SIG-M5 (cell line): ENCODE data around the gene STARD9.
"Not testable (repeated sequence)": the region's sequence is repeated elsewhere in the genome, so short reads cannot be mapped to it uniquely, and the experiment has no call there.

Experiments
- DNase-seq: peaks from one replicate; lab custom pipeline; 2025; lab: John Stamatoyannopoulos, UW

The STARD9 gene

DNA sequence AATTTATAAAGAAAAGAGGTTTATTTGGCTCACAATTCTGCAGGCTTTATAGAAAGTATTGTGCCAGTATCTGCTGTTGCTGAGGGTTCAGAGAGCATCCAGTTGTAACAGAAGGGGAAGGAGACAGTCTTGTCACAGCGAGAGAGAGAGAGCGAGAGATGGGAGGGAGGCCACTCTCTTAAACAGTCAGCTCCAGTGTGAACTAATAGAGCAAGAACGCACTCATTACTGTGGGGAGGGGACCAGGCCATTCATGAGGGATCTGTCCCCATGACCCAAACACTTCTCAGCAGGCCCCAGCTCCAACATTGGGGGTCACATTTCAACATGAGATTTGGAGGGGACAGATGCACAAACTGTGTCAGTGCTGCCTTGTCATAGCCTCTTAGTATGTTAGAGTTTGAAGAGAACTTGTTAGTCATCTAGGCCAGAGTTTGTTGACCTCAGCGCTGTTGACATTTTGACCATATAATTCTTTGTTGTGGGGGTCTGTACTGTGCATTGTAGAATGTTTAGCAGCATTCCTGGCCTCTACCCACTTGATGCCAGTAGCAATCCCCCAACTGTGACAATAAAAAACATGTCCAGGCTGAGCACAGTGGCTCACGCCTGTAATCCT is 15.3 kb downstream of the STARD9 start:
- DNase-seq = no peak

DNA sequence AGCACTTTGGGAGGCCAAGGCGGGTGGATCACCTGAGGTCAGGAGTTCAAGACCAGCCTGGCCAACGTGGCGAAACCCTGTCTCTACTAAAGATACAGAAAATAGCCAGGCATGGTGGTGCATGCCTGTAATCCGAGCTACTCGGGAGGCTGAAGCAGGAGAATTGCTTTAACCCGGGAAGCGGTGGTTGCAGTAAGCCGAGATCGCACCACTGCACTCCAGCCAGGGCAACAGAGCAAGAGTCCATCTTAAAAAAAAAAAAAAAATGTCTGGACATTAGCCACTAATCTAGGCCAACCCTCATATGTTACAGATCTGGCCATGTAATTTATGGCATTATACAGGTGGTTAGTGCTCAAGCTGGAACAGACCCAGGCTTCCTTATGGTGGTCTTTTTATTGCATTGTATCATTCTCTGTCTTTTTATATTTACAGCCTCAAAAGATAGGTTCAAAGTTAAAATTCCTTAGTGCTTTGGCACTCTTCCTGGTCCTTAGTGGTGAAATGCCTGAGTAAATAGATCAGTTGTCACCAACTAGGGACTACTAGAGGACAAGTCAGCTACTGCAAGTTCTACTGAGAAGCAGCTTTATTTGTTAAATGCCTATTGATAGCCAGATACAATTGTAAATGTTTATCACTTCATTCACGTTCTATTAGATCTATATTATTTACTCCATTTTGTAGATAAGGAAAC is 16.0 kb downstream of the STARD9 start:
- no peak for DNase-seq

- no peak for DNase-seq
Observed at GRCh38 chr15:42592716-42593115, 17.3 kb downstream of the STARD9 start.

GRCh38 chr15:42593143-42593542 is 17.7 kb downstream of the STARD9 start:
- no peak for DNase-seq

DNA sequence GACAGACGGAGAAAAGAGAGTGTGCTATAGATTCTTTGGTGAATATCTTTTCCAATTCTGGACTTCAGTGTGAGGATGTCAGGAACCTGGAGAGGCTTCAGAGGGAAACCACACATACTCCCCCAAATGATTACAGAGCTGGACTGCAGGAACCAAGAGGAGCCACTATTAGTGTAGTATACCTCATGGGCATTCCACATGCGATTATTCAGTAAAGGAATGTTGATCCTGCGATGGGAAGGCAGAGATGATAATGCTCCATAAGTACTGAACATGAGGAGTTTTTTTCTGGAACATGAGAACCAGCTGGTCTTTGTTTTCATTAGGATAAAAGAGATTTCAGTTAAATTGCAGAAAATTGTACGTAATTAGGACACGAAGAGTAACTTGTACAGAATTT is 18.7 kb downstream of the STARD9 start:
- DNase-seq = no peak

- no peak for DNase-seq
Observed at GRCh38 chr15:42595626-42596240, 20.3 kb downstream of the STARD9 start.

GRCh38 chr15:42601316-42601715 is 25.9 kb downstream of the STARD9 start:
- DNase-seq = not testable (repeated sequence)

- DNase-seq = no peak
Observed at GRCh38 chr15:42602501-42602900, 27.1 kb downstream of the STARD9 start.

DNA sequence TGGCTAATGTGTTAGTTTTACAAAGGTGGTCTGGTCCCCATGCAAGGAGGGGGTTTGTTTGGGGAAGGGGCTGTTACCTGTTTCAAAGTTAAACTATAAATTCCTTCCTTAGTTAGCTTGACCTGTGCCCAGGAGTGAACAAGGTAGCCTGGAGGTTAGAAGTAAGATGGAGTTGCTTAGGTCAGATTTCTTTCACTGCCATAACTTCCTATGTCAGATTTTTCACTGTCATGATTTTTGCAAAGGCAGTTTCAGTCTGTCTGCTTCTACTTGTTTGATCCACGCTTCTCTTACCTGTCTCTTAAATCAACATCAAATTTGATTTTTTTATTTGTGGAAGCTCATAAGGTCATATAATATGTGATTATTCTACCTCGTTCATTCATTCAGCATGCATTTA is 28.6 kb downstream of the STARD9 start:
- no peak for DNase-seq

DNA sequence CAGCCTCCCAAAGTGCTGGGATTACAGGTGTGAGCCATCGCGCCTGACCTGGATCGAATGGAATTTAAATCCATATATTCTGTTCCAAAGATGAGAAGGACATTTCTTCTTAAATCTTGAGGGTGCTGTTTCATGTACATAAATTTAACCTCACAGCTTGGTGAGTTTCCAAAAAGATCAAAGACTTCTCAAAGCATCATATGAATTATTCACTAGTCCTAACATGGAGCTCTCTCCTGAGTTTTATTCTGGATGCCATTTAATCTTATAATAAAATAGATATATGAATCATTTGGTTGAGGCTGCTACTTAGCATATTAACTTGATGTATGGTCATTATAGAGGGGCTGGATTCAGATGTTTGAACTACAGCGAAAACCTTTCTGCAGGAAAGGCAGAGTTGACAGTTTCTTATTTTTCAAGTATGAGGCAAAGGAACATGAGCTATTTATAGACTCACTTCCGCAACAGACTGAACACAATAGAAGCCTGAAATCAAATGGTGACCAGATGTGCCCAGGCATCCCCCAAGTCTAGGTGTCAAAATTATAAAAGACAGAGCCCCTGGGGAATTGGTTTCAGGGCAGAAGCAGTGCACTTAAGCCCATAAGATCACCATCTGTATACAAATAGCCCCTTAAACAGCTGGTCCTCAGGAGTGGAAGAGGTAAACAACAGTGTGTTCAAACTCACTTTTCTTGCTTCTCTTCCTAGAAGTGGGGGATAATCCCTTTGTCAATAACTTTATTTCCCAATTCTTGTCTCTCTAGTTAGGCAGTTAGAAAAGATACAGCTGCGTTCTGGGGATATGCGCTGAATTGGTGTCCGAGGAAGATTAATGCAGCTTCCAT is 29.7 kb downstream of the STARD9 start:
- no peak for DNase-seq

GRCh38 chr15:42605796-42606195 is 30.4 kb downstream of the STARD9 start:
- DNase-seq = no peak

DNA sequence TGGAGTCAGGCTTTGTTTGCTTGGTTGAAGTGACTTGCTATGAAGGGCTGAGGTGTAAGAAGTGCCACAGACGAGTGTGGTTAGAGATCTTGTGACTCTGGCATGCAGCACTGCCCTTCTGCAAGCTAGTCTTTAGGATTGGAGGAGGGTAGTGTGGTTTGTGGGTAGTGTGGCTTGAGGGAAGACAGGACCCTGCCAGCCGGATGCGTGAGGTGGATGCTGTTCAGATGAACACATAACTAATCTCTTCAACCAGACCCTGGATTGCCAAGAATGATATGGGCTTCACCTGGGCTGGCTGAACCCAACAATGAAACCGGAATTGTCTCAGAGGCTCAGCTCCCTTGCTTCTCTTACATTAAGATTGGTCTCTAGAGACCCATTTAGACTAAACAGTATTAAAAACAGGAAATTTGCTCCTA is 32.7 kb downstream of the STARD9 start:
- peak; percentile 56 for DNase-seq

- DNase-seq = no peak
Observed at GRCh38 chr15:42608752-42609488, 33.5 kb downstream of the STARD9 start.

DNA sequence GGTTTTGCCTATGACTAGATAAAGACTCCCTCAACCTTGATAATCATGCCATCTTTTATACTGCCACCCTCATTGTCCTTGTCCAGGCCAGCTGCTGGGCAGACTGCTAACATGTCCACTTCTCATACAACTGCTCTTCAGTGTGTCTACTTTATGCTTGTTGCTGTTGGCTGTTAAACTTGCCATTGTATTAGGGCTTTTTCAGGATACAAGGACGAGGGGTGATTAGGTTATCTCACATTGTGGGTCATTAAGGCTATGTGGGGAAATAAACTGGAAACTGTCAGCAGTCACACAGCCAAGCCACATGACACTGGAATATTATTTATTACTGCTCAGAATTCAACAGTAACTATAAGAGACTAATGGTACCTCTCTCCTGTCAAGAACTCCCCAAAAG is 36.1 kb downstream of the STARD9 start:
- no peak for DNase-seq

GRCh38 chr15:42612367-42612912 is 37.0 kb downstream of the STARD9 start:
- no peak for DNase-seq

DNA sequence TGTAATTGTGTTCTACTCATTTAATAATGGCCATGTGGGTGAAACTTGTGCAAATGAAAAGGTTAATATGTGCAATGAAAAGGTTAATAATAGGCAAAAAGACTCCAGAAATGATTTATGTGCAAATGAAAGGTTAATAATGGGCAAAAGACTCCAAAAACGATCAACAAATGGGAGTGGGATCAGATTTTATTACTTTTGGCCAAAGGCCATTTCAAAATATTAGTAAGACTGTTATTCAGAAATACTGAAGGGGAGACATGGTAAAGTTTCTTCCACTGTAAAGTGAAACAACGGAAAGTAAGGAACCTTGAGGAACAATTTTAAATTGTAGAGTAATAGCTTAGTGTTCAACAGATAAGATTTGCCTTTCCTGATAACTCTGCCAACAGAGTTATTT is 40.7 kb downstream of the STARD9 start:
- DNase-seq = no peak

GRCh38 chr15:42619656-42620371 is 44.4 kb downstream of the STARD9 start:
- DNase-seq = no peak

GRCh38 chr15:42621386-42621785 is 46.0 kb downstream of the STARD9 start:
- DNase-seq = no peak

DNA sequence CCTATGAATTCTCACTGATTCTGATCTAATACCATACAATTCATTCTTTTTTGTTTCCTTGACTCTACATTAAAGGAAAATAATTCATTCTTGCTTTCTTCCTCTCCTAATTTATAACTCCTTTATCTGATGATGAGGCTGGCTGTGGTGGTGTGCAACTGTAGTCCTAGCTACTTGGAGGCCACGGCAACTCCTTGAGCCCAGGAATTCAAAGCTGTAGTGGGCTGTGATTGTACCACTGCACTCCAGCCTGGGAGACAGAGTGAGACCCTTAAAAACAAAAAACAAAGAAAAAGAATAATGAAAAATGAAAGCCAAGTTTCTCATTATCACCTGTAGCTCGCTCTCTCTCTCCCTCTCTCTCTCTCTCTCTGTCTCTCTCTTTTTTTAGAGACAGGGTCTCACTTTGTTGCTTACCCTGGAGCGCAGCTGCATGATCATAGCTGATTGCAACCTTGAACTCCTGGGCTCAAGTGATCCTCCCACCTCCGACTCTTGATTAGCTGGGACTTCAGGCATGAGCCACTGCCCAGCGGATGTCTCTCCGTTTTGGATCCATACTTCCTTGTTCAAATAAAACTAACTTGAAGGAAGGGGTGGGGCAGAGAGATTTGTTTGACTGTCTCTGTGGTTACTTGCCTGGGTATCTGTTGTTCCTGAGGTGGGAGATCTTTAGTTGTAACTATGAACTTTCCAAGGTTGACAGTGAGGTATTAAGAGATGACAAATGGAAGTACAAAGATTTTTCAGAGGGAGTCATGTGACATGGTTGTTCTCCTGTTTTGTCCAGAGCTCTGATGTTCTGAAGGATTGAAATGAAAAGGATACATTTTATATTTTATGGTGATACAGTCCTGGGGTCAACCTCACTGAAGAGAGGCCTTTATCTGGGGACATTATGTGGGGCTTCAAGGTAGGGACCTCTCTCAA is 46.9 kb downstream of the STARD9 start:
- DNase-seq = no peak

- DNase-seq = no peak
Observed at GRCh38 chr15:42623951-42624350, 48.5 kb downstream of the STARD9 start.
